Caco-2 (cell line): ENCODE results near the gene SLC10A7. TPM values are rescaled to one million over a fixed set of nuclear protein-coding genes. Genes with fewer than 3 reads are reported as not detected.

Experiments
- BruUV-seq: library from RNA; stranded (reverse); fragments of 400-500 nt; replicated peaks from 2 replicates; lab custom pipeline; 2021; lab: Mats Ljungman, UMichigan
- CTCF ChIA-PET: fragments of 300-600 bp; sonication (Branson Sonifier 250); formaldehyde crosslinking; loops from one replicate; lab custom pipeline; 2022; ENCODE audit warnings: antibody characterized with exemption; lab: Charles Lee
- POLR2A ChIA-PET: fragments of 300-600 bp; sonication (Branson Sonifier 250); formaldehyde crosslinking; loops from one replicate; lab custom pipeline; 2022; ENCODE audit warnings: antibody characterized with exemption; lab: Charles Lee
- DNase-seq, 2 experiments: peaks; one replicate each; pipeline versions ENCODE4 v3.0.0 to v3.0.0-alpha.2; 2020 to 2022
- H3K27me3 ChIP-seq: replicated peaks from 2 replicates; pipeline ENCODE4 v1.6.0; 2011; ENCODE audit warnings: low read length; ENCODE audit not compliant: control insufficient read depth, insufficient read depth
- H3K36me3 ChIP-seq: 2 replicates; pipeline ENCODE4 v1.5.1; 2011; ENCODE audit warnings: low read length; ENCODE audit not compliant: control insufficient read depth, insufficient read depth
- H3K4me1 ChIP-seq: fragments of 250-450 bp; sonication (Bioruptor Pico); 2 replicates; pipeline ENCODE4 v1.5.1; 2020; ENCODE audit warnings: mild to moderate bottlenecking
- H3K4me3 ChIP-seq: 2 replicates; pipeline ENCODE4 v1.5.1; 2011; ENCODE audit warnings: low read depth, mild to moderate bottlenecking, control low read depth, low read length
- H3K9me3 ChIP-seq: fragments of 250-450 bp; sonication (Bioruptor Pico); 2 replicates; pipeline ENCODE4 v1.5.1; 2020; ENCODE audit warnings: mild to moderate bottlenecking, moderate library complexity
- H3K27ac Mint-ChIP-seq: one replicate; pipeline ENCODE4 v1.8.0; 2022; ENCODE audit warnings: mixed read lengths; ENCODE audit not compliant: unreplicated experiment
- H3K27me3 Mint-ChIP-seq: one replicate; pipeline ENCODE4 v1.8.0; 2022; ENCODE audit warnings: mixed read lengths; ENCODE audit not compliant: insufficient read depth, unreplicated experiment
- H3K36me3 Mint-ChIP-seq: one replicate; pipeline ENCODE4 v1.8.0; 2022; ENCODE audit warnings: mild to moderate bottlenecking, mixed read lengths; ENCODE audit not compliant: insufficient read depth, unreplicated experiment
- H3K4me1 Mint-ChIP-seq: one replicate; pipeline ENCODE4 v1.8.0; 2022; ENCODE audit warnings: low read depth, mixed read lengths; ENCODE audit not compliant: unreplicated experiment
- H3K4me3 Mint-ChIP-seq: one replicate; pipeline ENCODE4 v1.8.0; 2022; ENCODE audit warnings: mild to moderate bottlenecking, moderate library complexity, mixed read lengths; ENCODE audit not compliant: unreplicated experiment
- H3K9me3 Mint-ChIP-seq: one replicate; pipeline ENCODE4 v1.8.0; 2022; ENCODE audit warnings: mixed read lengths; ENCODE audit not compliant: unreplicated experiment
- CTCF ChIP-seq, 2 experiments: fragments of 200-600 bp in 1 of 2; IDR thresholded peaks; 1 replicate in 1 of 2; 2 replicates in 1 of 2; pipeline versions ENCODE4 v1.5.1 to v1.8.0; 2011 to 2022; ENCODE audit warnings: antibody characterized with exemption in 1 of 2, control low read depth in 1 of 2, inconsistent platforms in 1 of 2, low read depth in 1 of 2, low read length in 1 of 2, mild to moderate bottlenecking in 1 of 2, moderate library complexity in 1 of 2; ENCODE audit not compliant: insufficient read depth in 1 of 2, severe bottlenecking in 1 of 2, unreplicated experiment in 1 of 2
- intact Hi-C: fragments of 100-400 bp; cut with micrococcal nuclease; formaldehyde crosslinking; loops from one replicate; pipeline ENCODE4 v1.10.0; 2022; ENCODE audit not compliant: unreplicated experiment
- total RNA-seq: library from RNA; stranded (reverse); gene quantifications from 2 replicates; pipeline ENCODE4 v1.2.3, GENCODE V29; 2022

SLC10A7 gene
- total RNA-seq, 1 experiment from 2014 or later: 12.1 TPM

GRCh38 chr4:146330392-146330791 is 191.3 kb downstream of the SLC10A7 start:
- CTCF ChIA-PET: no interaction called here
- intact Hi-C loops: loop anchor here (10.0 kb wide), 1 partner anchor 236 kb away; no protein-coding TSS in a partner anchor

GRCh38 chr4:146329050-146329716 is 192.6 kb downstream of the SLC10A7 start:
- Histone ChIP-seq H3K36me3 (no peaks in the 10 kb centered on the region), H3K4me3 (no peak overlapping the region), H3K9me3 (no peaks in the 10 kb centered on the region), H3K4me1 (no peaks in the 10 kb centered on the region), H3K27me3 (no peaks in the 10 kb centered on the region)
- Mint-ChIP-seq H3K36me3 (no peaks in the 10 kb centered on the region), H3K27me3 (no peaks in the 10 kb centered on the region), H3K4me1 (no peaks in the 10 kb centered on the region), H3K4me3 (no peak overlapping the region), H3K9me3 (no peaks in the 10 kb centered on the region), H3K27ac (no peak overlapping the region)
- BruUV-seq: no TSS peak
- no peak for TF ChIP-seq CTCF (IDR thresholded peaks at IDR 0.05; ENCODE audit: insufficient read depth in 1 of 2, low read depth in 1 of 2, low read length in 1 of 2, severe bottlenecking in 1 of 2, unreplicated experiment in 1 of 2)
- intact Hi-C loops: no loop called here
- ChIA-PET CTCF (no interaction called here), POLR2A (no interaction called here)
- no peak for DNase-seq

More at GRCh38 chr4:146330392-146330791, 191.3 kb downstream of the SLC10A7 start:
- no peak overlapping the region for H3K27ac Mint-ChIP-seq
- no peaks in the 10 kb centered on the region for H3K9me3 Mint-ChIP-seq
- Histone ChIP-seq H3K4me1 (no peaks in the 10 kb centered on the region), H3K9me3 (no peaks in the 10 kb centered on the region), H3K4me3 (no peak overlapping the region), H3K27me3 (no peaks in the 10 kb centered on the region), H3K36me3 (no peaks in the 10 kb centered on the region)
- TF ChIP-seq CTCF (IDR thresholded peaks at IDR 0.05; ENCODE audit: insufficient read depth in 1 of 2, low read depth in 1 of 2, low read length in 1 of 2, severe bottlenecking in 1 of 2, unreplicated experiment in 1 of 2): no peak
- no peak overlapping the region for H3K4me3 Mint-ChIP-seq
- BruUV-seq: no TSS peak
- H3K4me1 Mint-ChIP-seq: no peaks in the 10 kb centered on the region
- H3K36me3 Mint-ChIP-seq: no peaks in the 10 kb centered on the region
- POLR2A ChIA-PET: no interaction called here
- no peaks in the 10 kb centered on the region for H3K27me3 Mint-ChIP-seq
- no peak for DNase-seq

- no peaks in the 10 kb centered on the region for H3K27me3 ChIP-seq
- Mint-ChIP-seq H3K9me3 (no peaks in the 10 kb centered on the region), H3K4me3 (no peak overlapping the region), H3K36me3 (no peaks in the 10 kb centered on the region), H3K27ac (no peak overlapping the region), H3K4me1 (no peaks in the 10 kb centered on the region), H3K27me3 (no peaks in the 10 kb centered on the region)
- DNase-seq: no peak
- CTCF ChIA-PET: no interaction called here
- H3K9me3 ChIP-seq: no peaks in the 10 kb centered on the region
- intact Hi-C loops: no loop called here
- H3K36me3 ChIP-seq: no peaks in the 10 kb centered on the region
- no peak overlapping the region for H3K4me3 ChIP-seq
- no peak for TF ChIP-seq CTCF (IDR thresholded peaks at IDR 0.05; ENCODE audit: insufficient read depth in 1 of 2, low read depth in 1 of 2, low read length in 1 of 2, severe bottlenecking in 1 of 2, unreplicated experiment in 1 of 2)
- POLR2A ChIA-PET: no interaction called here
- BruUV-seq: no TSS peak
- H3K4me1 ChIP-seq: no peaks in the 10 kb centered on the region
These were observed 193.7 kb downstream of the SLC10A7 start for GRCh38 chr4:146327859-146328650.
